SK-N-SH treated with all-trans-retinoic acid at 6 μM for 48 hours (cell line): ENCODE measurements around the gene RAC2.
A peak's percentile ranks its signal among the peaks of the same experiment; 100 is the strongest.

Experiments
- ATAC-seq: fragments of 200-7000 bp; cut with Tn5 transposase; 3 replicates; pipeline ENCODE4 v1.9.1; 2020; ENCODE audit warnings: mild to moderate bottlenecking, moderate library complexity
- ARNTL ChIP-seq: fragments of 450-650 bp; formaldehyde crosslinking; IDR thresholded peaks from 2 replicates; pipeline ENCODE4 v1.5.0; 2020; ENCODE audit warnings: low read depth, mild to moderate bottlenecking, moderate library complexity, borderline replicate concordance
- BACH2 ChIP-seq: fragments of 250-450 bp; sonication (Bioruptor Pico); IDR thresholded peaks from 2 replicates; pipeline ENCODE4 v1.9.0; 2021; ENCODE audit warnings: mild to moderate bottlenecking, borderline replicate concordance
- CSDC2 ChIP-seq: fragments of 250-450 bp; sonication (Bioruptor Pico); IDR thresholded peaks from 2 replicates; pipeline ENCODE4 v1.5.0; 2020; ENCODE audit warnings: mild to moderate bottlenecking, moderate library complexity
- ESRRG ChIP-seq: fragments of 250-450 bp; sonication (Bioruptor Pico); IDR thresholded peaks from 2 replicates; pipeline ENCODE4 v1.6.1; 2021; ENCODE audit warnings: mild to moderate bottlenecking
- PPARA ChIP-seq: fragments of 250-450 bp; sonication (Bioruptor Pico); IDR thresholded peaks from 2 replicates; pipeline ENCODE4 v1.5.0; 2020; ENCODE audit warnings: mild to moderate bottlenecking, borderline replicate concordance
- RARB ChIP-seq: fragments of 250-450 bp; sonication (Bioruptor Pico); IDR thresholded peaks from 2 replicates; pipeline ENCODE4 v1.8.0; 2021; ENCODE audit warnings: mild to moderate bottlenecking, moderate library complexity
- SNAI2 ChIP-seq: fragments of 250-450 bp; sonication (Bioruptor Pico); IDR thresholded peaks from 2 replicates; pipeline ENCODE4 v1.5.0; 2020; ENCODE audit warnings: mild to moderate bottlenecking, moderate library complexity
- TCF4 ChIP-seq: fragments of 250-450 bp; sonication (Bioruptor Pico); IDR thresholded peaks from 2 replicates; pipeline ENCODE4 v1.8.0; 2021; ENCODE audit warnings: mild to moderate bottlenecking, moderate library complexity, borderline replicate concordance
- TOX ChIP-seq: fragments of 250-450 bp; sonication (Bioruptor Pico); IDR thresholded peaks from 2 replicates; pipeline ENCODE4 v1.8.0; 2021; ENCODE audit warnings: mild to moderate bottlenecking, moderate library complexity, borderline replicate concordance
- ZFP3 ChIP-seq: fragments of 250-450 bp; sonication (Bioruptor Pico); IDR thresholded peaks from 2 replicates; pipeline ENCODE4 v1.5.0; 2020; ENCODE audit warnings: mild to moderate bottlenecking, moderate library complexity
- ZNF565 ChIP-seq: fragments of 450-650 bp; formaldehyde crosslinking; conservative IDR thresholded peaks from 2 replicates; pipeline ENCODE4 v1.5.0; 2020; ENCODE audit warnings: low read depth, mild to moderate bottlenecking, moderate library complexity
- ZNF70 ChIP-seq: fragments of 450-650 bp; formaldehyde crosslinking; IDR thresholded peaks from 2 replicates; pipeline ENCODE4 v1.5.0; 2020; ENCODE audit warnings: mild to moderate bottlenecking, moderate library complexity
- ZNF8 ChIP-seq: fragments of 450-650 bp; formaldehyde crosslinking; IDR thresholded peaks from 2 replicates; pipeline ENCODE4 v1.5.0; 2020; ENCODE audit warnings: mild to moderate bottlenecking, moderate library complexity
- TF ChIP-seq, protein P1 (sequence below): fragments of 250-450 bp; sonication (Bioruptor Pico); IDR thresholded peaks from 2 replicates; pipeline ENCODE4 v1.5.1; 2020; ENCODE audit warnings: low read depth, mild to moderate bottlenecking, moderate library complexity
- TF ChIP-seq, protein P2 (sequence below): fragments of 250-450 bp; sonication (Bioruptor Pico); IDR thresholded peaks from 2 replicates; pipeline ENCODE4 v1.8.0; 2021; ENCODE audit warnings: low read depth, mild to moderate bottlenecking, moderate library complexity, borderline replicate concordance
- TF ChIP-seq, protein P3 (sequence below): fragments of 250-450 bp; sonication (Bioruptor Pico); IDR thresholded peaks from 2 replicates; pipeline ENCODE4 v1.5.1; 2021; ENCODE audit warnings: mild to moderate bottlenecking, moderate library complexity
- TF ChIP-seq, protein P4 (sequence below): fragments of 250-450 bp; sonication (Bioruptor Pico); IDR thresholded peaks from 2 replicates; pipeline ENCODE4 v1.8.0; 2020; ENCODE audit warnings: mild to moderate bottlenecking, moderate library complexity, borderline replicate concordance

The RAC2 gene

DNA sequence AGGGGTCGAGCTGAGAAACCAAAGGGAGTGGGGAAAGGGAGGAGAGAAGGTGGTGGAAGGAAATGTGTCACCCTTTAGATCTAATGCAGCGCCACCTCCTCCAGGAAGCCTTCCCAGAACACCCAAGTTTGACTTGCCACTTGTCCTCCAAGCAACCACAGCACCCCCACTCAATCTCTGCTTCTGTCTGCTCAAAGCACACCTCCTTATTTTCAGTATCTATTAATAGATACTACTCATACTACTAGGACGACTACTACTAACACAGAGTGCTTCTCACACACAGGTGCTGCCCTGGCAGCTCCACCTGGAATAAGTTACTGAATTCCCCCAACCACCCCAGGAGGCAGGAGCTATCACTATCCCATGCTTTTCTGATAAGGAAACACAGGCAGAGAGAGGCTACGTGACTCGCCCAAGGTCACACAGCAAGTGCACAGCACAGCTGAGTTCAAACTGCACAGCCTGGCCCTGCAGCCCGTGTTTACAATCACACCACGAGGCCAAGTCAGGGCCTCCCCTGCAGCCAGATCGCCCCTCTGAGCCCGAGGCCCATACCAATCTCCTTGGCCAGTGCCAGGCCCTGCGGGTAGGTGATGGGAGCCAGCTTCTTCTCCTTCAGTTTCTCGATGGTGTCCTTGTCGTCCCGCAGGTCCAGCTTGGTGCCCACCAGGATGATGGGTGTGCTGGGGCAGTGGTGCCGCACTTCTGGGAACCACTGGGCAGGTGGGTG lies 13.2 kb downstream of the RAC2 start (continued):
- no peak for TF ChIP-seq ARNTL (CRISPR knock-in tag)

DNA sequence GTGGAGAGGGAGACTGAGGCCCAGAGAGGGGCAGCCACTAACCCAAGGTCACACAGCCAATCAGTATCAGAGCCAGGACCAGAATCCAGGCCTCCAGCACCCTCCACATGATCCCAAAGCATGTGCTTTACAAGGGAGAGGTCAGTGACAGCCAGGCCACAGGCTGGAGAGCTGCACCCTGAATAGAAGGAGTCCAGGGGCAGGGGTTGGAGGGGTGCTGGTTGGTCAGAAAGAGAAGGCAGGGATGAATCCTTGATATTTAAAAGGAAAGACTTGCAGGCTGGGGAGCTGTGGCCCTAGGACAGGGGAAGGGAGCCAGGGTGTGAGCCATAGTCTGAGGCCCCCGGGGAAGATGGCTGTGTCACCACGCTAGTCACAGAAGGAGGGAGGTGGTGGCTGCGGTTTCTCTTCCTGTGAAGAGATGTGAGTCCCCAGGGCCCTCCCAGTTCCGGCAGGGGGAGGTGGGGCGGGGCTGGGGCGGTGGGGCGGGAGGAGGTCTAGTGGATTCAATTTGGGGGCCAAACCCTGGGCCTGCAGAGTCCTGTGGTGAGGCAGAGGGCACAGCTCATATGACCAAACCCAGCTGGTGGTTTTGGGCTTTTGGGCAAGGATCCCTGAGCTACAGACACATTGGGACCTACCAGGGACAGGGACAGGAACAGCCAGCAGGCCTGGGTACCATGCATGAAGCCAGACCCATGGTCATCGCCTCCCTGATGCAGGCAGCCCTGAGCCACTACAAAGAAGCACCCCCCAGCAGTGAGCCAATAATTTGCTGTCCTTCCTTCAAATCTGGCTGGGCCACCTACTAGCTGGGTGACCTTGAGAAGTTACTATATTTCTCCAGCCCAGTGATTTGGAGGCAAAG lies 14.0 kb downstream of the RAC2 start:
- peak; percentile 10 for ATAC-seq
- TF ChIP-seq, protein P1, sequence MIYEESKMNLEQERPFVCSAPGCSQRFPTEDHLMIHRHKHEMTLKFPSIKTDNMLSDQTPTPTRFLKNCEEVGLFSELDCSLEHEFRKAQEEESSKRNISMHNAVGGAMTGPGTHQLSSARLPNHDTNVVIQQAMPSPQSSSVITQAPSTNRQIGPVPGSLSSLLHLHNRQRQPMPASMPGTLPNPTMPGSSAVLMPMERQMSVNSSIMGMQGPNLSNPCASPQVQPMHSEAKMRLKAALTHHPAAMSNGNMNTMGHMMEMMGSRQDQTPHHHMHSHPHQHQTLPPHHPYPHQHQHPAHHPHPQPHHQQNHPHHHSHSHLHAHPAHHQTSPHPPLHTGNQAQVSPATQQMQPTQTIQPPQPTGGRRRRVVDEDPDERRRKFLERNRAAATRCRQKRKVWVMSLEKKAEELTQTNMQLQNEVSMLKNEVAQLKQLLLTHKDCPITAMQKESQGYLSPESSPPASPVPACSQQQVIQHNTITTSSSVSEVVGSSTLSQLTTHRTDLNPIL, result no peak
- no peak for TF ChIP-seq ARNTL (CRISPR knock-in tag)
- no peak for TF ChIP-seq ZFP3 (CRISPR knock-in tag)
- TF ChIP-seq ZNF70 (CRISPR knock-in tag), result no peak
- TF ChIP-seq RARB (CRISPR knock-in tag), result no peak
- no peak for TF ChIP-seq PPARA (CRISPR knock-in tag)
- no peak for TF ChIP-seq BACH2 (CRISPR knock-in tag)
- TF ChIP-seq CSDC2 (CRISPR knock-in tag), result no peak
- no peak for TF ChIP-seq ZNF8 (CRISPR knock-in tag)
- TF ChIP-seq ESRRG (CRISPR knock-in tag), result no peak
- TF ChIP-seq, protein P2, sequence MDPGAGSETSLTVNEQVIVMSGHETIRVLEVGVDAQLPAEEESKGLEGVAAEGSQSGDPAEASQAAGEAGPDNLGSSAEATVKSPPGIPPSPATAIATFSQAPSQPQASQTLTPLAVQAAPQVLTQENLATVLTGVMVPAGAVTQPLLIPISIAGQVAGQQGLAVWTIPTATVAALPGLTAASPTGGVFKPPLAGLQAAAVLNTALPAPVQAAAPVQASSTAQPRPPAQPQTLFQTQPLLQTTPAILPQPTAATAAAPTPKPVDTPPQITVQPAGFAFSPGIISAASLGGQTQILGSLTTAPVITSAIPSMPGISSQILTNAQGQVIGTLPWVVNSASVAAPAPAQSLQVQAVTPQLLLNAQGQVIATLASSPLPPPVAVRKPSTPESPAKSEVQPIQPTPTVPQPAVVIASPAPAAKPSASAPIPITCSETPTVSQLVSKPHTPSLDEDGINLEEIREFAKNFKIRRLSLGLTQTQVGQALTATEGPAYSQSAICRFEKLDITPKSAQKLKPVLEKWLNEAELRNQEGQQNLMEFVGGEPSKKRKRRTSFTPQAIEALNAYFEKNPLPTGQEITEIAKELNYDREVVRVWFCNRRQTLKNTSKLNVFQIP (CRISPR knock-in tag), result no peak
- TF ChIP-seq TOX, result no peak
- TF ChIP-seq, protein P3, sequence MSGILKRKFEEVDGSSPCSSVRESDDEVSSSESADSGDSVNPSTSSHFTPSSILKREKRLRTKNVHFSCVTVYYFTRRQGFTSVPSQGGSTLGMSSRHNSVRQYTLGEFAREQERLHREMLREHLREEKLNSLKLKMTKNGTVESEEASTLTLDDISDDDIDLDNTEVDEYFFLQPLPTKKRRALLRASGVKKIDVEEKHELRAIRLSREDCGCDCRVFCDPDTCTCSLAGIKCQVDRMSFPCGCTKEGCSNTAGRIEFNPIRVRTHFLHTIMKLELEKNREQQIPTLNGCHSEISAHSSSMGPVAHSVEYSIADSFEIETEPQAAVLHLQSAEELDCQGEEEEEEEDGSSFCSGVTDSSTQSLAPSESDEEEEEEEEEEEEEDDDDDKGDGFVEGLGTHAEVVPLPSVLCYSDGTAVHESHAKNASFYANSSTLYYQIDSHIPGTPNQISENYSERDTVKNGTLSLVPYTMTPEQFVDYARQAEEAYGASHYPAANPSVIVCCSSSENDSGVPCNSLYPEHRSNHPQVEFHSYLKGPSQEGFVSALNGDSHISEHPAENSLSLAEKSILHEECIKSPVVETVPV (CRISPR knock-in tag), result no peak
- no peak for TF ChIP-seq SNAI2 (CRISPR knock-in tag)
- no peak for TF ChIP-seq ZNF565 (CRISPR knock-in tag)
- no peak for TF ChIP-seq TCF4 (CRISPR knock-in tag)

DNA sequence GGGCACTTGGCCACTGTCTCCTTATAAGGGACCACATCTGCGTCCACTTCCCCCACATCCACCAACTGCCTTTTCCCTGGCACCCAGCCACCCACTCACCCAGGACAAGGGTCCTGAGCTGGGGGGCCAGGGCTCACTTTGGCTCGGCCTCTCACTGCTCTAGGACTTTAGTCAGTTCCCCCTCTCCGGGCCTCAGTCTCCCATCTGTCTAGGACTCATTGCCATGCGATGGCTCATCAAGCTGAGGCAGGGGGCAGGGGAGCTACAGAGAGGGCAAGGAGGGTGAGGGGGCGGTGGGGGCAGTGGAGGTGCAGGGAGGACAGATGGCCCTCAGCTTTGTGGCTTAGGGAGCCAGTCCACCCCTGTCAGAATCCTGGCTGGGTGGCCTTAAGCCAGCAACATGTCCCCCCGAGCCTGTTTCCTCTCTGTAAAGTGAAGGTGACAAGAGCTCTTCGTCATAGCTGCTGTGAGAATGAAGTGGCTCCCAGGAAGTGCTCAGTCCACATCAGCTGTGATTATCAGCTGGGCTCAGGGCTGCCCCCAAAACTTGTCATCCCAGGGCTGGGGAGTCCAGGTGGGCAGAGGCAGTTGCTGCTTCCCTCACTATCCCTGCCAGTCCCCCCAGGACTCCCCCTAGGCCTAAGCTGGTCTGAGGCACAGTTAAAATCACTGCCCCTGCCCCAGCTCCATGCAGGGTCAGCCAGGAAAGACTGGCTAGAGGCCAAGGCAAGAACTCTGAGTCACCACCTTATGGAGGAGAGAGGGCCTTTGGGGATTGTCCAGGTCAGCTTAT lies 14.9 kb downstream of the RAC2 start:
- peak; percentile 77 for ATAC-seq
- TF ChIP-seq ZNF70 (CRISPR knock-in tag), result peak; percentile 81
- no peak for TF ChIP-seq SNAI2 (CRISPR knock-in tag)

DNA sequence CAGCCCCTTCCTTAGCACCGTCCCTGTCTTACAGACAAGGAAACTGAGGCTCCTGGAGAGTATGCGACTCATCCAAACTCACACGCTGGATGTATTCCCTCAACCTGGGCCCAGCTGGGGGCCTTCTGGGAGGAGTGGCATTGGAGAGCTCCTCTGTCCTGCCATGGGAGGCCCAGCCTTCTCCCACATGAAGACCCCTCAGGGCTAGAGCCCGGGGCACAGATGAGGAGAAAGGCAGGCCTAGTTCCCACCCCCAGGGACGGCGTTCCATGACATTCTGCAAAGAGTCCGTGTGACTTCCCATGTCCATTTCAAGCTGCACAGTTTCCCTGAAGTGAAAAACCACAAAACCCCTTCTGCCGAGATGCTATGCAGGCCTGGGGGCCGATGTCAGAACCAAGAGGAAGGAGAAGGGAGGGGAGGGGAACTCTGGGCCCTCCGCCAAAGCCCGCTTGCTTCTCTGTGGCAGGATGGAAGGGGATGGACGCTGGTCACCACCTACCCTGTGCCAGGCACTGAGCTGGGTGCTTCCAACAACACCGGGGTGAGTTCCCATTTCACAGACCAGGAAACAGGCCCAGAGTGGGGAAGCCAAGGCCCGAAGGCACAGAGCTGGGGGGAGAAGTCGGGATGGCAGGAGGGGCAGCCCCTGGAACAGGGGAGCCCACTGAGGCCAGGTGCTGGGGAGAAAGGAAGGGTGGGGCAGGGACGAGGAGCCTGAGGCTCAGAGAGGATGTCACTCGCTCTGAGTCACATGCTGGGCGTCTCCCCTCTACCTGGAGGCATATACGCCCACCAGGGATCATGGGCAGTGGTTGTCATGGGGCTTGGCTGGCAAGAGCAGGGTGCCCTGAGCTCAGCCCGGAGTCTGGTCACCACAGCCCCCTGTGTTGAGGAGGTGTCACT lies 15.7 kb downstream of the RAC2 start:
- peak; percentile 42 for ATAC-seq
- TF ChIP-seq, protein P4, sequence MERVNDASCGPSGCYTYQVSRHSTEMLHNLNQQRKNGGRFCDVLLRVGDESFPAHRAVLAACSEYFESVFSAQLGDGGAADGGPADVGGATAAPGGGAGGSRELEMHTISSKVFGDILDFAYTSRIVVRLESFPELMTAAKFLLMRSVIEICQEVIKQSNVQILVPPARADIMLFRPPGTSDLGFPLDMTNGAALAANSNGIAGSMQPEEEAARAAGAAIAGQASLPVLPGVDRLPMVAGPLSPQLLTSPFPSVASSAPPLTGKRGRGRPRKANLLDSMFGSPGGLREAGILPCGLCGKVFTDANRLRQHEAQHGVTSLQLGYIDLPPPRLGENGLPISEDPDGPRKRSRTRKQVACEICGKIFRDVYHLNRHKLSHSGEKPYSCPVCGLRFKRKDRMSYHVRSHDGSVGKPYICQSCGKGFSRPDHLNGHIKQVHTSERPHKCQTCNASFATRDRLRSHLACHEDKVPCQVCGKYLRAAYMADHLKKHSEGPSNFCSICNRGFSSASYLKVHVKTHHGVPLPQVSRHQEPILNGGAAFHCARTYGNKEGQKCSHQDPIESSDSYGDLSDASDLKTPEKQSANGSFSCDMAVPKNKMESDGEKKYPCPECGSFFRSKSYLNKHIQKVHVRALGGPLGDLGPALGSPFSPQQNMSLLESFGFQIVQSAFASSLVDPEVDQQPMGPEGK (CRISPR knock-in tag), result peak; percentile 30; the same call in 1 of the 2 replicates
- TF ChIP-seq CSDC2 (CRISPR knock-in tag), result no peak
- TF ChIP-seq, all 23 proteins: peak for 1
